ENCODE data around the gene NPBWR2. TPM values are rescaled to one million over a fixed set of nuclear protein-coding genes. Genes with fewer than 3 reads are reported as not detected.

Gene NPBWR2
- total RNA-seq, 1 donor from 2014 or later, result not detected

DNA sequence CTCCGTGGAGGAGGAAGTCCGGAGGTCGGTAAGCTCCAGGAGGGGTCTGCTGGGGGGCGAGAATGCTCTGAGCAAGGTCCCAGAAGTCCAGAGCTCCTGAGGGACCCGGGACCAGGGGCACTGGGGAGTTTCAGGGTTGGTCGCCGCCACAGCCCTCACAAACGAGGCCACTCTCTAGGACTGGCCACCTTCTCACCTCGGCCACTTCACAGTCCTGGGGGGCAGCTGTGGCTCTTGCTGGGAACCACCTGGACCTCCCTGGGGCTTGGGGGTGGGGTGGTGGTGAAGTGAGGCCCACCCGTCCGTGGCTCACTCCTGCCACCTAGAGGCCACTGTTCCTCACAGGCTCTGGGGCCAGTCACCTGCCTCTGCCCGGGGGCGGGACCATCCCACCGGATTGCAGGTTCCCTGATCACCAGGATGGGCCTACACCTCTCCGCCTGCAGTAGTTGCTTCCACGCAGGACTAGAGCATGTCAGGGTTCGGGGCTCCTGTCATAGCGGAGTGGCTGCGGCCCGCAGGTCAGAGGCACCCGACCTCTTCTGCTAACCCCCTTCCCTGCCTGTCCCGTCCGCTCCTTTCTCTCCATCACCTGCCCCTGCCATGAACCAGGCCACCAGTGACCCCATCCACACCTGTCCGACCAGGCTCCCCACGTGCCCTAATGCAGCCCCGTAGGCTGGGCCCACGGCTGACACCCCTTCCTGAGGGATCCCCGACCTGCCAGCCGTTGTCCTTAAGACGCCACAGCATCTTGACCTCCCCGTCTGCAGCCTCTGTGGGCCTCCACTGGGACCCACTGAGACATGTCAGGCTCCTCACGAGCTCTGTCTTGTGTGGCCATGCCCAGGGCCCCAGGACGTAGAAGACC lies 49.5 kb downstream of the NPBWR2 start:
- H3K36me3 ChIP-seq, result no peaks in the 10 kb centered on the region
- peak in 1 of 2 donors; percentile 82 for DNase-seq (ENCODE audit: low spot score in 2 of 2)
- H3K4me3 ChIP-seq, result no peak overlapping the region
- intact Hi-C loops (cut with DNase I), result no loop called here
- no peaks in the 10 kb centered on the region for H3K9me3 ChIP-seq
- no peaks in the 10 kb centered on the region for H3K27me3 ChIP-seq
- peak overlapping the region in 1 of 2 donors; percentile 36 for H3K27ac ChIP-seq
- H3K4me1 ChIP-seq, result peaks cover 4 to 5% of the 10 kb centered on the region in 2 donors
- TF ChIP-seq, protein P1, sequence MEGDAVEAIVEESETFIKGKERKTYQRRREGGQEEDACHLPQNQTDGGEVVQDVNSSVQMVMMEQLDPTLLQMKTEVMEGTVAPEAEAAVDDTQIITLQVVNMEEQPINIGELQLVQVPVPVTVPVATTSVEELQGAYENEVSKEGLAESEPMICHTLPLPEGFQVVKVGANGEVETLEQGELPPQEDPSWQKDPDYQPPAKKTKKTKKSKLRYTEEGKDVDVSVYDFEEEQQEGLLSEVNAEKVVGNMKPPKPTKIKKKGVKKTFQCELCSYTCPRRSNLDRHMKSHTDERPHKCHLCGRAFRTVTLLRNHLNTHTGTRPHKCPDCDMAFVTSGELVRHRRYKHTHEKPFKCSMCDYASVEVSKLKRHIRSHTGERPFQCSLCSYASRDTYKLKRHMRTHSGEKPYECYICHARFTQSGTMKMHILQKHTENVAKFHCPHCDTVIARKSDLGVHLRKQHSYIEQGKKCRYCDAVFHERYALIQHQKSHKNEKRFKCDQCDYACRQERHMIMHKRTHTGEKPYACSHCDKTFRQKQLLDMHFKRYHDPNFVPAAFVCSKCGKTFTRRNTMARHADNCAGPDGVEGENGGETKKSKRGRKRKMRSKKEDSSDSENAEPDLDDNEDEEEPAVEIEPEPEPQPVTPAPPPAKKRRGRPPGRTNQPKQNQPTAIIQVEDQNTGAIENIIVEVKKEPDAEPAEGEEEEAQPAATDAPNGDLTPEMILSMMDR (IDR thresholded peaks at IDR 0.05), result peak; percentile 48 to 82 (median 71)

DNA sequence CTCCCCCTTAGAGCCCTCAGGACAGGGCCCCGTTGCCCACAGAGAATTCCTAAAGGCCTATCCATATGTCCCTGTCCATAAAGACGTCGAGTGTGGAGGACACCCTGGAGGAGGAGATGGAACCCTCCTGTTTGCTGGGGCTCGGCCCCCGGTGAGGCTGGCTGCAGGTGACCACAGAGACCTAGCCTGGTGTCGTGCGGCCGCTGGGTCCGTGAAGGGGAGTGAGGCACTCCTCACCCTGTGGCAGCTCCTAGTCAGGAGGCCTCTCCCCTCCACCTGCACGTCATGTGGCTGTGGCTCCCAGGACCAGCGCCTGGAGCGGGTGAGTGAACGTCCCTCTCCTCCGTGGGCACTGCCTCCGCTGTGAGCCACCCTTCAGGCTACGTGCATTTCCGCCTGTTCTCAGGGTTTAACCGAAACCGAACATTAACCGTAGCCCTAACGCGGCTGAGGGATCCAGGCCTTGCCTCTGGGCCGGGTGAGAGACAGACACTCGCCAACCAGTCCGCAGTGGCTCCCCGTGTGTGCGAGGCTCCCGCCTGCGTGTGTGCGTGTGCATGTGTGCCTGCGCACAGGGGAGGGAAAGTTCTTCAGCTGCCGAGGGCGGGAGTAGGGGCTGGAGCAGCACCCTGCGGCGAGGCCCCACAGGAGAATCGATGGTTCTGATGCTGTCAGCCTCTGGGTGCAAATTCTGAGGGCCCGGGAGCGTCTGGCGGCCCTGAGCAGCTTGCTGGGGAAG lies 50.3 kb downstream of the NPBWR2 start:
- Histone ChIP-seq H3K4me1 (no peaks in the 10 kb centered on the region), H3K27me3 (no peaks in the 10 kb centered on the region), H3K4me3 (no peak overlapping the region), H3K36me3 (no peaks in the 10 kb centered on the region), H3K9me3 (no peaks in the 10 kb centered on the region), H3K27ac (peak overlapping the region in 1 of 2 donors; percentile 36)
- intact Hi-C loops (cut with DNase I), result no loop called here
- no peak for DNase-seq (ENCODE audit: low spot score in 2 of 2)
- TF ChIP-seq, protein P1 (IDR thresholded peaks at IDR 0.05), result no peak

DNA sequence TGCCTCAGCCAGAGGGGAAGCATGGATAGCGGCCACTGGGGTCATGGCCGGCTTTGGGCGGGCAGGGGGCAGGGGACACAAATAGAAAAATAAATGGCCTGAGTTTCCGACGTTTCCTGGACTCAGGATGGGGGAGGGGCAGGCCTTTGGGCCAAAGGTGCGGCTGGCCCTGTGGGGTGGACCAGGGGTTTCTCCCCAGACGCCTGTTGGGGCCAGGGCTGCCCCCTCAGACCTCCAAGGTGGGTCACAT lies 50.8 kb downstream of the NPBWR2 start:
- no peak for DNase-seq (ENCODE audit: low spot score in 2 of 2)
- TF ChIP-seq, protein P1 (IDR thresholded peaks at IDR 0.05), result no peak
- H3K4me1 ChIP-seq, result no peaks in the 10 kb centered on the region
- intact Hi-C loops (cut with DNase I), result no loop called here
- no peaks in the 10 kb centered on the region for H3K36me3 ChIP-seq
- no peaks in the 10 kb centered on the region for H3K9me3 ChIP-seq
- H3K27me3 ChIP-seq, result no peaks in the 10 kb centered on the region
- no peak overlapping the region for H3K4me3 ChIP-seq
- H3K27ac ChIP-seq, result peak overlapping the region in 1 of 2 donors; percentile 36

DNA sequence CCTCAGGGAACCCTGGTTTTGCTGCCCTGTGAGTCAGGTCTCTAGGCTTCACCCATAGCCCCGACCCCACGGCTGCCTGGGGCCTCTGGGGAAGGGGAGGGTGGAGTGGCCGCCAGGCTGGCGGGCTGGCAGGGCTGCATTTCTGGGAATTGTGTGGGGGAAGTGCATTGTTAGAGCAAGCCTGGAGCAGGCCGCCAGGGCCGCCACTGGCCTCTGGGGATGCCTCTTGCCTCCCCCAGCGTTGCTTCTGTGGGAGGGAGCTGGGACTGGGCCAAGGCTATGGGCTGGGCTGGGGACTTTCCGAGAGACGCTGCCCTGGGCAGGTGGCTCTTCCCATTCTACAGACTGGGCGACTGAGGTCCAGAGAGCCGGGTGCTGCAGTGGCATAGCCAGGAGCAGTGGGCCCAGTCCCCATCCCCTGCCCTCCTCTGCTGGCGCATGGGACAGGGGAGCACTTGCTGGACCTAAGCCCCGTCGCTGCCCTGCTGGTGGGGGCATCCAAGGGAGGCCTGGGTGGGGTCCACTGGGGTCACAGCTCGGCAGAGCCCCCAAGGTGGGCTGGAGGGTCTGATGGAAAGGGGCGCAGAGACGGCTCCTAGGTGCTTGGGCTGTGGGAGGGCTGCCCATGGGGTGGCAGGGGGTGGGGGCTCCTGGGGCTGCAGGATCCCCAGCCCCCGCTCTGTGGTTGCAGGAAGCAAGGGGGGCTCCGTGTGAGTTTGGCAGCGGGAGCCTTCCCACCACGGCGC lies 51.3 kb downstream of the NPBWR2 start:
- peak overlapping the region in 1 of 2 donors; percentile 36 for H3K27ac ChIP-seq
- no peak for DNase-seq (ENCODE audit: low spot score in 2 of 2)
- no peaks in the 10 kb centered on the region for H3K4me1 ChIP-seq
- TF ChIP-seq, protein P1 (IDR thresholded peaks at IDR 0.05), result no peak
- no peaks in the 10 kb centered on the region for H3K9me3 ChIP-seq
- intact Hi-C loops (cut with DNase I), result no loop called here
- H3K4me3 ChIP-seq, result no peak overlapping the region
- no peaks in the 10 kb centered on the region for H3K27me3 ChIP-seq
- no peaks in the 10 kb centered on the region for H3K36me3 ChIP-seq

DNA sequence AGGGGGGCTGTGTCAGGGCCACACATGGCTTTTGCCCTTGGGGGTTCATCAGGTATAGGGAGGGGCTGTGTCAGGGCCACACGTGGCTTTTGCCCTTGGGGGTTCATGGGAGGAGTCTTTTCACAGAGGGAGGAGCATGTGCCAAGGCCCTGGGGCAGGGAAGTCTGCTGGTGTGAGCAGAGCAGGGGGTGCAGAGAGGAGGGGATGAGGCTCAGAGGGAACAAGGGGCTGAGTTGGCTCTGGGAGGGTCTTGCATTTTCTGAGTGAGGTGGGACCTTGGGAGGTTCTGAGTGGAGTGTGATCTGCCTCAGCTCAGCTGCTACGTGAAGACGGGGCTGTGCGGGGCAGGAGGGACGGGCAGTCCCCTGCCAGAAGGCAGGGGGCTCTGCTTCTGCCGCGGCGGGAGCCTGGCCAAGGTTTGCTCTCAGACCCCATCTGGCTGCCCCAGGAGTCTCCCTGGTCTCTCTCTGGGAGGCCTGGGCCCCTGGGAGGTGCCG lies 51.9 kb downstream of the NPBWR2 start:
- H3K27ac ChIP-seq, result peak overlapping the region in 1 of 2 donors; percentile 36

More for the DNA sequence above, 51.9 kb downstream of the NPBWR2 start:
- Histone ChIP-seq H3K36me3 (no peaks in the 10 kb centered on the region), H3K27me3 (peaks cover 5% of the 10 kb centered on the region), H3K4me1 (no peaks in the 10 kb centered on the region), H3K9me3 (no peaks in the 10 kb centered on the region), H3K4me3 (no peak overlapping the region)
- intact Hi-C loops (cut with DNase I), result no loop called here
- no peak for DNase-seq (ENCODE audit: low spot score in 2 of 2)
- TF ChIP-seq, protein P1 (IDR thresholded peaks at IDR 0.05), result no peak

Measured in ascending aorta (tissue), 2 donors.